D721Med (cell line): ENCODE results near the gene TRIM34.

Experiments
- DNase-seq: peaks from one replicate; pipeline ENCODE4 v3.0.0; 2011; ENCODE audit warnings: low spot score; ENCODE audit not compliant: insufficient read length
- FAIRE-seq: peaks from 2 replicates; lab custom pipeline; 2011; peaks lifted over from hg19 to GRCh38; lab: Jason Lieb, UNC
- TF ChIP-seq, protein P1 (sequence below): IDR thresholded peaks from 2 replicates; pipeline ENCODE4 v1.5.1; 2012; ENCODE audit warnings: mild to moderate bottlenecking, control low read depth; ENCODE audit not compliant: insufficient read depth; ENCODE audit errors: missing control alignments

The TRIM34 gene

DNA sequence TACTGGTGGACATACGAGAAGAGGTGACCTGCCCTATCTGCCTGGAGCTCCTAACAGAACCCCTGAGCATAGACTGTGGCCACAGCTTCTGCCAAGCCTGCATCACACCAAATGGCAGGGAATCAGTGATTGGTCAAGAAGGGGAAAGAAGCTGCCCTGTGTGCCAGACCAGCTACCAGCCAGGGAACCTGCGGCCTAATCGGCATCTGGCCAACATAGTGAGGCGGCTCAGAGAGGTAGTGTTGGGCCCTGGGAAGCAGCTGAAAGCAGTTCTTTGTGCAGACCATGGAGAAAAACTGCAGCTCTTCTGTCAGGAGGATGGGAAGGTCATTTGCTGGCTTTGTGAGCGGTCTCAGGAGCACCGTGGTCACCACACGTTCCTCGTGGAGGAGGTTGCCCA is 21.5 kb upstream of the TRIM34 start:
- FAIRE-seq (no peak), DNase-seq (no peak)
- TF ChIP-seq, protein P1, sequence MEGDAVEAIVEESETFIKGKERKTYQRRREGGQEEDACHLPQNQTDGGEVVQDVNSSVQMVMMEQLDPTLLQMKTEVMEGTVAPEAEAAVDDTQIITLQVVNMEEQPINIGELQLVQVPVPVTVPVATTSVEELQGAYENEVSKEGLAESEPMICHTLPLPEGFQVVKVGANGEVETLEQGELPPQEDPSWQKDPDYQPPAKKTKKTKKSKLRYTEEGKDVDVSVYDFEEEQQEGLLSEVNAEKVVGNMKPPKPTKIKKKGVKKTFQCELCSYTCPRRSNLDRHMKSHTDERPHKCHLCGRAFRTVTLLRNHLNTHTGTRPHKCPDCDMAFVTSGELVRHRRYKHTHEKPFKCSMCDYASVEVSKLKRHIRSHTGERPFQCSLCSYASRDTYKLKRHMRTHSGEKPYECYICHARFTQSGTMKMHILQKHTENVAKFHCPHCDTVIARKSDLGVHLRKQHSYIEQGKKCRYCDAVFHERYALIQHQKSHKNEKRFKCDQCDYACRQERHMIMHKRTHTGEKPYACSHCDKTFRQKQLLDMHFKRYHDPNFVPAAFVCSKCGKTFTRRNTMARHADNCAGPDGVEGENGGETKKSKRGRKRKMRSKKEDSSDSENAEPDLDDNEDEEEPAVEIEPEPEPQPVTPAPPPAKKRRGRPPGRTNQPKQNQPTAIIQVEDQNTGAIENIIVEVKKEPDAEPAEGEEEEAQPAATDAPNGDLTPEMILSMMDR: no peak

DNA sequence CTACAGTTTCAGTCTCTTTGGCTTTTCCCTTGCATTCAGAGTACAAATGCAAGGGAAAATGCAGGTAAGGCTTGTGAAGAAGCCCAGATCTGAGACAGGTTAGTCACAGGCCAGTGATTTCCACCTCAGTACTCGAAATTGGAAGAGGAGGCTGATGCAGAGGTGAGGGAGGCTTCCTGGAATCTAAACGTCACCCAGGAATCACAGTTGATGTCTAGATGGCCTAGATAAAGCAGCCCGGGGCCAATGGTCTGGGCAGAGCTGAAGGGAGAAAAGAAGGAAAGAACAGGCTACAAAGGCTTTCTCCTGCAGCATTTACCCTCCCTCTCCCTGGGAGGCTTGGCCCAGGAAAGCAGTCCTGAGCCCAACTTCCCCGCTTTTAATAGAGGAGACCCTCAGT is 19.9 kb upstream of the TRIM34 start:
- TF ChIP-seq, protein P1: no peak
- no peak for FAIRE-seq
- no peak for DNase-seq

DNA sequence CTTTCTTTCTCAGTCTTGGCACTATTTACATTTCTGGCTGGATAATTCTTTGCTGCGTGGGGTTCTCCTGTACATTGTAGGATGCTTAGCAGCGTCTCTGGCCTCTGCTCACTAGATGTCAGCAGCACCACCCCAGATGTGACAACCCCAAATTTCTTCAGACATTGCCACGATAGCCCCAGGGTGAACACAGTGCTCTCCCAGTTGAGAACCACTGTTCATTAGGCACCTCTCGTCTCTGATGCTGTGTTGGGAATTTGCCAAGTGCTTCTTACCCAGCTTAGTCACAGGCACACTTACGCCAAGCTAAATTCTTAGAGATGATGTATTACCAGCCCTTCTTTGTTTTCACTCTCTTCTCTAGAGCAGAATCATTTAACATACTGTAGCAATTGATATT is 19.0 kb upstream of the TRIM34 start:
- no peak for FAIRE-seq
- no peak for DNase-seq
- TF ChIP-seq, protein P1: no peak

DNA sequence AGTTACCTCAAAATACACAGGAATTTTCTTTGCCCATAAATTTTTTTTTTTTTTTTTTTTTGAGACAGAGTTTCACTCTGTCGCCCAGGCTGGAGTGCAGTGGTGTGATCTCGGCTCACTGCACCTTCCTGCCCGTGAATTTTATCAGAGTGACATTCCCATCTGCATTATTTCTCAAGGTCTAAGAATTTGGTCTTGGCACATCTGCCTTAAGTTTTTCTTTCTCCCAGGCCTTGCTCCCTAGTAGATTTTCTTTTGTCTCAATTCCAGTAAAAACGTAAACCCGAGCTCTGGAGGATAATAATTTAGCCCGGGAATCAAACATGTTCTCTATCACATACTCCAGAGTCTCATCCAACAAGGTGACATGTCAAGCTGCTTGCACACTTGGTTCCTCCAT is 16.0 kb upstream of the TRIM34 start:
- no peak for FAIRE-seq
- TF ChIP-seq, protein P1: no peak
- no peak for DNase-seq

DNA sequence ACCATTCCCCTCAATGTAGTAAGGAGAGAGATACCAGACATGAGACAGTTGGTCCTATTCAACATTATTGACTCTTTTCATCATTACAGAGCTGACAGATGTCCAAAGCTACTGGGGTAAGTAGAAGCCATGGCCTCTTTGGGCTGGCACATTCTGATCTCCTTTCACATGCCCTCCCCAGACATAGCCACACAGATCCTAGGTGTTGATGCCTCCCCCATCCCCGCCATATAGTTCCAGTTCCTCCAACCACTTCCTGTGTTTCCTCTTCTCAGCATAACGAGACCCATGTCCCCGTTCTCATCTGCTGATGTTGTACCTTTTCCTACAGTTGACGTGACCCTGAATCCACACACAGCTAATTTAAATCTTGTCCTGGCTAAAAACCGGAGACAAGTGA is 14.4 kb upstream of the TRIM34 start:
- no peak for DNase-seq

DNA sequence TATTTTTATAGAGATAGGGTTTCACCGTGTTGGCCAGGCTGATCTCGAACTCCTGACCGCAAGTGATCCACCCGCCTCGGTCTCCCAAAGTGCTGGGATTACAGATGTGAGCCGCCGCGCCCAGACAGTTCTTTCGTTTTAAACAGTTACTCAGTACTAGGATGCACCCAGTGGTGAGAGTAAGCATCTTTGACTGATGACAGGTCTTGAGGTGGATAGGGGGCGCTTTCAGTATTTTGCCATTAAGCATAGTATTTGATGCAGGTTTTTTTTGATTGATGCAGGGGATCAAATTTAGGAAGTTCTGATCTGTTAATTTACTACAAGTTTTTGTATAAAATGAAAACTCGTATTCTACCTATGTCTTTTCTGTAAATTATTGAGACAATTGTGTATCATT is 13.2 kb upstream of the TRIM34 start:
- FAIRE-seq (no peak), DNase-seq (no peak)
- TF ChIP-seq, protein P1: no peak

More for the DNA sequence above, 14.4 kb upstream of the TRIM34 start:
- TF ChIP-seq, protein P1: no peak
- no peak for FAIRE-seq

DNA sequence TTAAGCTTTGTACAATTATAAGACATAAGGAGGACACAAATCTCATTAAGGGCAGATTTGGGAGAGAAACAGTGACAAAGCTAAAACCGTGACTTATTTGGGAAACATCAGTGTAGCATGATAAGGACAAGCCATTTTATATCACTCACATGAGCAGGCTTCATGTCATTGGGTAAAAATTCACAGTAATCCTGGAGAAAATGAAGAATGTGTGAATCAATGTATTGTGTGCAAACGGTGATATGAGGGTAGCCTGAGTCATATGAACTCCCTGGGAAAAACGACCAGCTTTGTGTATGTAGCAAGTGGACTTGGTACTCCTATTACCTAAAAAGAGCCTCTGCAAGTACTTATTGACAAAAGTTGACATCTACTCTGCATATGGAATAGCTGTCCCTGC is 6.0 kb upstream of the TRIM34 start:
- TF ChIP-seq, protein P1: no peak
- FAIRE-seq: no peak
- DNase-seq: no peak
